ENCODE results near the gene YAF2. TPM values are rescaled to one million over a fixed set of nuclear protein-coding genes. Genes with fewer than 3 reads are reported as not detected.
"Not testable (repeated sequence)": the region's sequence is repeated elsewhere in the genome, so short reads cannot be mapped to it uniquely, and the experiment has no call there.

Gene YAF2
- total RNA-seq, 4 donors from 2014 or later, result 10.8 to 69.7 (median 28.5) TPM

GRCh38 chr12:42255866-42256261, 17.8 kb upstream of the YAF2 start:
- Histone ChIP-seq H3K36me3 (no peaks in the 10 kb centered on the region), H3K4me1 (no peaks in the 10 kb centered on the region), H3K9me3 (no peaks in the 10 kb centered on the region), H3K27ac (no peak overlapping the region), H3K4me3 (no peak overlapping the region), H3K27me3 (no peaks in the 10 kb centered on the region)
- no peak for DNase-seq
- TF ChIP-seq CTCF (IDR thresholded peaks at IDR 0.05) (no peak), POLR2A (IDR thresholded peaks at IDR 0.05) (no peak)
- intact Hi-C loops (cut with DNase I; ENCODE audit: low total_unique reads), result no loop called here

DNA sequence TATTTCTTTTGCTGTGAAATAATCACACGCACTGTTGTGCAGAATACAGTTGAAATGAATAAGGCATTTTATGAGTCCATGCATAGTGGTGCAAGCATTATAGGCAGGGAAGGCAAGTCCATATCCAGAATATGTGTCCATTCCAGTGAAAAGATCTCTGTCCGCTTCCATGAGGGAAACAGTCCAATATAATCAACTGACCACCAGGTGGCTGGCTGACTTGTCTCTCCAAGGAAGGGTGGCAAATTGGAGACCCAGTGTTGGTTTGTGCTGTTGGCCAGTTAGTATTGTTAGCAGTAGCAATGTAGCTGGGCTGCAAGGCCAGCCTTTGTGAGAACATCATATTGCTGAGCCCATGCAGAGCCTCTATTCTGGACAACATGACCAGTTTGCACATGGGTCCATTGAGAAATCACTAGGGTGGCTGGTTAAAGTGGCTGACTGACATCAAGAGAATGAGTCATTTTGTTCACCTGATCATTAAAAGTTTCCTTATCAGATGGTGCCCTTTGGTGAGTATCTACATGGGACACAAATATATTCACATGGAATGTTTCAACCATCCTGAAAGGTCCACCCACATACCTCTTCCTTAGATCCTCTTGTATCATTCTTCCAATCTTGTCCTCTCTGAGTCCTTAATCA, 17.3 kb upstream of the YAF2 start:
- no peaks in the 10 kb centered on the region for H3K4me1 ChIP-seq
- DNase-seq, result no peak
- intact Hi-C loops (cut with DNase I; ENCODE audit: low total_unique reads), result no loop called here

GRCh38 chr12:42252645-42253044, 14.6 kb upstream of the YAF2 start:
- H3K4me1 ChIP-seq; H3K27me3 ChIP-seq; H3K36me3 ChIP-seq; intact Hi-C loops (cut with DNase I; ENCODE audit: low total_unique reads); H3K9me3 ChIP-seq; H3K27ac ChIP-seq; DNase-seq; H3K4me3 ChIP-seq: not testable (repeated sequence)

More for the DNA sequence above, 17.3 kb upstream of the YAF2 start:
- TF ChIP-seq POLR2A (IDR thresholded peaks at IDR 0.05) (no peak), CTCF (IDR thresholded peaks at IDR 0.05) (no peak)
- Histone ChIP-seq H3K9me3 (no peaks in the 10 kb centered on the region), H3K4me3 (no peak overlapping the region), H3K27me3 (no peaks in the 10 kb centered on the region), H3K27ac (no peak overlapping the region), H3K36me3 (no peaks in the 10 kb centered on the region)

GRCh38 chr12:42249033-42249432, 11.0 kb upstream of the YAF2 start:
- H3K27ac ChIP-seq; H3K4me1 ChIP-seq; H3K9me3 ChIP-seq; intact Hi-C loops (cut with DNase I; ENCODE audit: low total_unique reads); H3K4me3 ChIP-seq; H3K27me3 ChIP-seq; H3K36me3 ChIP-seq; DNase-seq: not testable (repeated sequence)

GRCh38 chr12:42240131-42240750, 2.2 kb upstream of the YAF2 start:
- TF ChIP-seq POLR2A (IDR thresholded peaks at IDR 0.05) (no peak), CTCF (IDR thresholded peaks at IDR 0.05) (no peak)
- H3K27me3 ChIP-seq, result no peaks in the 10 kb centered on the region
- H3K9me3 ChIP-seq, result no peaks in the 10 kb centered on the region
- no peak overlapping the region for H3K27ac ChIP-seq
- no peaks in the 10 kb centered on the region for H3K36me3 ChIP-seq
- intact Hi-C loops (cut with DNase I; ENCODE audit: low total_unique reads), result no loop called here
- H3K4me3 ChIP-seq, result no peak overlapping the region
- no peaks in the 10 kb centered on the region for H3K4me1 ChIP-seq
- DNase-seq, result no peak

DNA sequence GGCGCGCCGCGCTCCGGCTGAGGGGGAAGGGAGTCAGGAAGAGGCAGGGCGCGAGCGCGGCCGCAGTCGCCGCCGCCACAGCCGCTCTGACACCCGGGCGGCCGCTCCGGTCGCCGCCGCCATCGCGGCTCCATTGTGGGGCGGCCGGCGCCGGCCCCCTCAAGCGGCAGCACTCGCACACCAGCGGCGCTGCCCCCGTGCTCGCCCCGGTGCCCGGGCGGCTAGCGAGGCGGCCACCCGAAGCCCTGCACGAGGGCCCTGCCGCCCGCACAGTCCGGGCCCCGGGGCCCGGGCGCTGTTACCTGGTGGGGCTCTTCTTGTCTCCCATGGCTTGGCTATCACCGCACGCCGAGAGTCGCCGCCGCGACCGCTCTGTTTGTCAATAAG, 202 bp downstream of the YAF2 start:
- TF ChIP-seq CTCF (IDR thresholded peaks at IDR 0.05) (no peak), POLR2A (IDR thresholded peaks at IDR 0.05) (no peak)
- no peak for DNase-seq
- H3K4me3 ChIP-seq, result peak overlapping the region; percentile 88 to 95
- no peaks in the 10 kb centered on the region for H3K9me3 ChIP-seq
- H3K4me1 ChIP-seq, result no peaks in the 10 kb centered on the region
- intact Hi-C loops (cut with DNase I; ENCODE audit: low total_unique reads), result no loop called here
- no peaks in the 10 kb centered on the region for H3K36me3 ChIP-seq
- no peaks in the 10 kb centered on the region for H3K27me3 ChIP-seq
- peak overlapping the region; percentile 96 to 97 for H3K27ac ChIP-seq
